Stomach (tissue), 4 donors: ENCODE data around the gene SCFD2.

Source experiments
- CTCF ChIP-seq, 7 experiments: fragments of 450-650 bp in 4 of 7; fragments of 200-600 bp in 3 of 7; sonication (generic) in 3 of 7; IDR thresholded peaks; one replicate each; pipeline ENCODE4 v1.5.1; 2016 to 2019; ENCODE audit warnings: antibody characterized with exemption in 7 of 7, control low read depth in 2 of 7, mild to moderate bottlenecking in 1 of 7
- EP300 ChIP-seq: sonication (generic); formaldehyde crosslinking; IDR thresholded peaks from one replicate; pipeline ENCODE4 v1.6.1; 2017; ENCODE audit warnings: antibody characterized with exemption
- POLR2AphosphoS5 ChIP-seq, 3 donors: sonication (generic); formaldehyde crosslinking; IDR thresholded peaks; one replicate each; pipeline ENCODE4 v1.6.1; 2016; ENCODE audit warnings: antibody characterized with exemption in 3 of 3

- TF ChIP-seq CTCF (IDR thresholded peaks at IDR 0.05) (no peak), EP300 (no peak), POLR2AphosphoS5 (IDR thresholded peaks at IDR 0.05) (no peak)
Observed at GRCh38 chr4:53043055-53043454, 322.8 kb downstream of the SCFD2 start.
